ENCODE measurements around the gene ATG7. TPM values are rescaled to one million over a fixed set of nuclear protein-coding genes. Genes with fewer than 3 reads are reported as not detected.
"Not testable (repeated sequence)": the region's sequence is repeated elsewhere in the genome, so short reads cannot be mapped to it uniquely, and the experiment has no call there.

The ATG7 gene
- total RNA-seq, 4 donors from 2014 or later = 54.8 to 126 (median 100) TPM

GRCh38 chr3:11346416-11346815 is 74.2 kb downstream of the ATG7 start:
- no peak for TF ChIP-seq CTCF (IDR thresholded peaks at IDR 0.05)
- no peak for TF ChIP-seq POLR2A (IDR thresholded peaks at IDR 0.05)
- DNase-seq = no peak
- no peaks in the 10 kb centered on the region for H3K36me3 ChIP-seq
- no peak overlapping the region for H3K27ac ChIP-seq
- no peak overlapping the region for H3K4me3 ChIP-seq
- intact Hi-C loops (cut with DNase I; ENCODE audit: low total_unique reads) = no loop called here
- H3K9me3 ChIP-seq = no peaks in the 10 kb centered on the region
- H3K27me3 ChIP-seq = no peaks in the 10 kb centered on the region
- H3K4me1 ChIP-seq = no peaks in the 10 kb centered on the region

- H3K36me3 ChIP-seq; H3K27ac ChIP-seq; H3K27me3 ChIP-seq; H3K4me1 ChIP-seq; DNase-seq; H3K4me3 ChIP-seq; intact Hi-C loops (cut with DNase I; ENCODE audit: low total_unique reads); H3K9me3 ChIP-seq: not testable (repeated sequence)
Measured at GRCh38 chr3:11348877-11349276, 76.7 kb downstream of the ATG7 start.

GRCh38 chr3:11349446-11349845 is 77.2 kb downstream of the ATG7 start:
- H3K36me3 ChIP-seq = no peaks in the 10 kb centered on the region
- intact Hi-C loops (cut with DNase I; ENCODE audit: low total_unique reads) = no loop called here
- no peaks in the 10 kb centered on the region for H3K27me3 ChIP-seq
- H3K4me1 ChIP-seq = no peaks in the 10 kb centered on the region
- DNase-seq = no peak
- TF ChIP-seq CTCF (IDR thresholded peaks at IDR 0.05) (no peak), POLR2A (IDR thresholded peaks at IDR 0.05) (no peak)
- H3K9me3 ChIP-seq = no peaks in the 10 kb centered on the region
- H3K4me3 ChIP-seq = no peak overlapping the region
- no peak overlapping the region for H3K27ac ChIP-seq

- H3K36me3 ChIP-seq = no peaks in the 10 kb centered on the region
- no peak overlapping the region for H3K27ac ChIP-seq
- no peak for DNase-seq
- TF ChIP-seq POLR2A (IDR thresholded peaks at IDR 0.05) (no peak), CTCF (IDR thresholded peaks at IDR 0.05) (no peak)
- intact Hi-C loops (cut with DNase I; ENCODE audit: low total_unique reads) = no loop called here
- no peak overlapping the region for H3K4me3 ChIP-seq
- no peaks in the 10 kb centered on the region for H3K9me3 ChIP-seq
- H3K4me1 ChIP-seq = no peaks in the 10 kb centered on the region
- no peaks in the 10 kb centered on the region for H3K27me3 ChIP-seq
Measured at GRCh38 chr3:11350374-11350773, 78.2 kb downstream of the ATG7 start.

GRCh38 chr3:11351451-11351850 is 79.3 kb downstream of the ATG7 start:
- no peak overlapping the region for H3K4me3 ChIP-seq
- TF ChIP-seq POLR2A (IDR thresholded peaks at IDR 0.05) = no peak
- no peak for TF ChIP-seq CTCF (IDR thresholded peaks at IDR 0.05)
- no peak overlapping the region for H3K27ac ChIP-seq
- H3K36me3 ChIP-seq = no peaks in the 10 kb centered on the region
- no peaks in the 10 kb centered on the region for H3K27me3 ChIP-seq
- intact Hi-C loops (cut with DNase I; ENCODE audit: low total_unique reads) = no loop called here
- H3K4me1 ChIP-seq = no peaks in the 10 kb centered on the region
- DNase-seq = no peak
- H3K9me3 ChIP-seq = no peaks in the 10 kb centered on the region

- Histone ChIP-seq H3K27me3 (no peaks in the 10 kb centered on the region), H3K27ac (no peak overlapping the region), H3K9me3 (no peaks in the 10 kb centered on the region), H3K4me3 (no peak overlapping the region), H3K4me1 (no peaks in the 10 kb centered on the region), H3K36me3 (no peaks in the 10 kb centered on the region)
- intact Hi-C loops (cut with DNase I; ENCODE audit: low total_unique reads) = no loop called here
- no peak for DNase-seq
- no peak for TF ChIP-seq CTCF (IDR thresholded peaks at IDR 0.05)
- no peak for TF ChIP-seq POLR2A (IDR thresholded peaks at IDR 0.05)
Measured at GRCh38 chr3:11356269-11356668, 84.1 kb downstream of the ATG7 start.

Measured in uterus (tissue), 4 donors.